H9 (cell line): ENCODE measurements around the gene TMEM44. TPM values are rescaled to one million over a fixed set of nuclear protein-coding genes. Genes with fewer than 3 reads are reported as not detected.

Experiments
- DNase-seq: peaks from one replicate; pipeline ENCODE4 v3.0.0-alpha.2; 2017
- H2AFZ ChIP-seq: one replicate; pipeline ENCODE4 v1.6.1; 2013; ENCODE audit warnings: mild to moderate bottlenecking, low read length, control low read depth, moderate library complexity
- H2AK5ac ChIP-seq: 2 replicates; pipeline ENCODE4 v1.6.1; 2013; ENCODE audit warnings: low read length, control low read depth, mixed read lengths; ENCODE audit not compliant: insufficient read length
- H2BK120ac ChIP-seq: one replicate; pipeline ENCODE4 v1.6.1; 2013; ENCODE audit warnings: low read depth, mild to moderate bottlenecking, low read length, control low read depth, inconsistent platforms; ENCODE audit not compliant: poor library complexity, severe bottlenecking
- H2BK12ac ChIP-seq: 2 replicates; pipeline ENCODE4 v1.6.1; 2013; ENCODE audit warnings: low read length, control low read depth, mixed read lengths, low read depth; ENCODE audit not compliant: insufficient read length
- H2BK15ac ChIP-seq: 2 replicates; pipeline ENCODE4 v1.6.1; 2013; ENCODE audit warnings: low read depth, low read length, control low read depth
- H2BK20ac ChIP-seq: one replicate; pipeline ENCODE4 v1.6.1; 2013; ENCODE audit warnings: low read depth, mild to moderate bottlenecking, low read length, control low read depth, inconsistent platforms; ENCODE audit not compliant: poor library complexity, severe bottlenecking
- H2BK5ac ChIP-seq: 2 replicates; pipeline ENCODE4 v1.6.1; 2013; ENCODE audit warnings: low read length, control low read depth, mixed read lengths; ENCODE audit not compliant: insufficient read length
- H3K14ac ChIP-seq: 2 replicates; pipeline ENCODE4 v1.6.1; 2013; ENCODE audit warnings: low read length, control low read depth; ENCODE audit not compliant: insufficient read depth
- H3K18ac ChIP-seq: 2 replicates; pipeline ENCODE4 v1.6.1; 2013; ENCODE audit warnings: low read depth, mild to moderate bottlenecking, mixed read lengths, low read length, control low read depth; ENCODE audit not compliant: insufficient read length
- H3K23ac ChIP-seq: 2 replicates; pipeline ENCODE4 v1.6.1; 2013; ENCODE audit warnings: low read length, control low read depth, mixed read lengths, low read depth; ENCODE audit not compliant: insufficient read length
- H3K23me2 ChIP-seq: 2 replicates; pipeline ENCODE4 v1.6.1; 2013; ENCODE audit warnings: low read depth, mild to moderate bottlenecking, mixed read lengths, low read length, control low read depth; ENCODE audit not compliant: insufficient read length, poor library complexity, severe bottlenecking
- H3K27ac ChIP-seq: 2 replicates; pipeline ENCODE4 v1.5.1; 2013; ENCODE audit warnings: low read length, control low read depth, mixed read lengths, low read depth; ENCODE audit not compliant: insufficient read length
- H3K27me3 ChIP-seq: 2 replicates; pipeline ENCODE4 v1.6.1; 2013; ENCODE audit warnings: low read length, control low read depth, inconsistent platforms; ENCODE audit not compliant: insufficient read depth
- H3K4ac ChIP-seq: 2 replicates; pipeline ENCODE4 v1.6.1; 2013; ENCODE audit warnings: low read depth, mild to moderate bottlenecking, control low read depth, inconsistent platforms, low read length, moderate library complexity
- H3K4me1 ChIP-seq: 2 replicates; pipeline ENCODE4 v1.6.1; 2013; ENCODE audit warnings: low read length, control low read depth, inconsistent platforms; ENCODE audit not compliant: insufficient read depth
- H3K4me2 ChIP-seq: 2 replicates; pipeline ENCODE4 v1.6.1; 2013; ENCODE audit warnings: low read length, control low read depth, mixed read lengths; ENCODE audit not compliant: insufficient read length, insufficient read depth
- H3K56ac ChIP-seq: 2 replicates; pipeline ENCODE4 v1.6.1; 2013; ENCODE audit warnings: low read depth, mild to moderate bottlenecking, mixed read lengths, low read length, control low read depth; ENCODE audit not compliant: insufficient read length
- H3K79me1 ChIP-seq: 2 replicates; pipeline ENCODE4 v1.6.1; 2013; ENCODE audit warnings: low read depth, mild to moderate bottlenecking, moderate library complexity, low read length, control low read depth, inconsistent platforms; ENCODE audit not compliant: insufficient read depth, poor library complexity, severe bottlenecking
- H3K79me2 ChIP-seq: 2 replicates; pipeline ENCODE4 v1.6.1; 2013; ENCODE audit warnings: low read length, control low read depth, inconsistent platforms; ENCODE audit not compliant: insufficient read depth
- H3K9ac ChIP-seq: 2 replicates; pipeline ENCODE4 v1.6.1; 2013; ENCODE audit warnings: low read length, control low read depth, mixed read lengths; ENCODE audit not compliant: insufficient read length; ENCODE audit errors: extremely low read depth
- H3K9me3 ChIP-seq: one replicate; pipeline ENCODE4 v1.6.1; 2013; ENCODE audit warnings: low read depth, low read length, inconsistent platforms; ENCODE audit not compliant: control insufficient read depth
- H3T11ph ChIP-seq: one replicate; pipeline ENCODE4 v1.6.1; 2013; ENCODE audit warnings: mild to moderate bottlenecking, low read length, control low read depth, inconsistent platforms
- H4K20me1 ChIP-seq: one replicate; pipeline ENCODE4 v1.6.1; 2013; ENCODE audit not compliant: control insufficient read depth, insufficient read length, insufficient read depth
- H4K5ac ChIP-seq: 2 replicates; pipeline ENCODE4 v1.6.1; 2013; ENCODE audit warnings: low read depth, mild to moderate bottlenecking, mixed read lengths, low read length, control low read depth; ENCODE audit not compliant: insufficient read length
- H4K8ac ChIP-seq: replicated peaks from 2 replicates; pipeline ENCODE4 v1.6.1; 2013; ENCODE audit warnings: low read length, control low read depth, mixed read lengths, low read depth; ENCODE audit not compliant: insufficient read length
- H4K91ac ChIP-seq: 2 replicates; pipeline ENCODE4 v1.6.1; 2013; ENCODE audit warnings: low read depth, mild to moderate bottlenecking, moderate library complexity, mixed read lengths, low read length, control low read depth; ENCODE audit not compliant: insufficient read length
- H3K27ac Mint-ChIP-seq, 3 experiments: 2 replicates in 2 of 3; 3 replicates in 1 of 3; pipeline ENCODE4 v1.8.0; 2020 to 2021; ENCODE audit warnings: mixed read lengths in 3 of 3, mild to moderate bottlenecking in 1 of 3, moderate library complexity in 1 of 3
- H3K27me3 Mint-ChIP-seq: 2 replicates; pipeline ENCODE4 v1.8.0; 2021; ENCODE audit warnings: low read depth, mild to moderate bottlenecking, moderate library complexity, mixed read lengths
- H3K36me3 Mint-ChIP-seq, 3 experiments: 2 replicates in 2 of 3; 3 replicates in 1 of 3; pipeline ENCODE4 v1.8.0; 2020 to 2021; ENCODE audit warnings: low read depth in 3 of 3, mixed read lengths in 3 of 3; ENCODE audit not compliant: insufficient read depth in 1 of 3
- H3K4me1 Mint-ChIP-seq, 2 experiments: 2 replicates each; pipeline ENCODE4 v1.8.0; 2020; ENCODE audit warnings: mixed read lengths in 2 of 2
- H3K4me3 Mint-ChIP-seq, 2 experiments: 2 replicates in 1 of 2; 3 replicates in 1 of 2; pipeline ENCODE4 v1.8.0; 2020 to 2021; ENCODE audit warnings: mild to moderate bottlenecking in 2 of 2, mixed read lengths in 2 of 2, moderate library complexity in 1 of 2
- H3K9me3 Mint-ChIP-seq, 2 experiments: 2 replicates in 1 of 2; 3 replicates in 1 of 2; pipeline ENCODE4 v1.8.0; 2020; ENCODE audit warnings: mild to moderate bottlenecking in 2 of 2, mixed read lengths in 2 of 2, moderate library complexity in 1 of 2
- CTCF ChIP-seq: fragments of 200-600 bp; sonication (generic); conservative IDR thresholded peaks from 3 replicates; pipeline ENCODE4 v1.8.0; 2021; ENCODE audit warnings: antibody characterized with exemption, mild to moderate bottlenecking
- WGBS: extraction: QIAGEN DNeasy Blood & Tissue Kit; methylation state at CpG from one replicate; pipeline ENCODE4 v1.1.7; 2013; ENCODE audit warnings: missing lambda C conversion rate, low lambda C conversion rate, mixed read lengths; ENCODE audit not compliant: insufficient read length; ENCODE audit errors: extremely low coverage; 5-methylcytosine and 5-hydroxymethylcytosine counted together
- total RNA-seq: library from RNA; stranded (reverse); gene quantifications from 2 replicates; pipeline ENCODE4 v1.2.1, GENCODE V29; 2021

TMEM44 gene
- total RNA-seq, 1 experiment from 2014 or later: 19.8 TPM

- H3K9me3 ChIP-seq: no peaks in the 10 kb centered on the region
- H2BK12ac ChIP-seq: no peak overlapping the region
- H3K27ac ChIP-seq: no peak overlapping the region
- peaks cover 40% of the 10 kb centered on the region for H3K27me3 Mint-ChIP-seq
- no peak overlapping the region for H2AK5ac ChIP-seq
- no peak overlapping the region for H4K5ac ChIP-seq
- H2BK120ac ChIP-seq: no peak overlapping the region
- no peak overlapping the region for H3K18ac ChIP-seq
- H2BK5ac ChIP-seq: no peak overlapping the region
- H2BK15ac ChIP-seq: no peak overlapping the region
- H3K27ac Mint-ChIP-seq: no peak overlapping the region
- H3K4me3 Mint-ChIP-seq: no peak overlapping the region
- peaks cover 4% of the 10 kb centered on the region for H3K79me1 ChIP-seq
- peaks cover 9 to 10% of the 10 kb centered on the region in 2 experiments for H3K4me1 Mint-ChIP-seq
- H4K20me1 ChIP-seq: no peaks in the 10 kb centered on the region
- H4K8ac ChIP-seq: no peak overlapping the region
- H3K79me2 ChIP-seq: peaks cover 12% of the 10 kb centered on the region; the same call in 1 of the 2 replicates
- no peak overlapping the region for H2AFZ ChIP-seq
- H3K23ac ChIP-seq: no peak overlapping the region
- peaks cover 3 to 11% (median 10%) of the 10 kb centered on the region in 3 experiments; a peak in 6 of 7 replicates for H3K36me3 Mint-ChIP-seq
- no CpG with 5 or more reads among the region's 3 CpGs for WGBS
- no peak overlapping the region for H3T11ph ChIP-seq
- no peak overlapping the region for H3K4me2 ChIP-seq
- DNase-seq: no peak
- peaks cover 7% of the 10 kb centered on the region for H3K23me2 ChIP-seq
- no peak for TF ChIP-seq CTCF
- no peak overlapping the region for H3K4ac ChIP-seq
- H3K14ac ChIP-seq: no peak overlapping the region
- H3K27me3 ChIP-seq: no peaks in the 10 kb centered on the region
- no peak overlapping the region for H4K91ac ChIP-seq
- H2BK20ac ChIP-seq: no peak overlapping the region
- no peaks in the 10 kb centered on the region for H3K9me3 Mint-ChIP-seq
- no peak overlapping the region for H3K56ac ChIP-seq
- H3K4me1 ChIP-seq: 0 out of 2 replicates have a peak, but pooled peaks cover 2% of the 10 kb centered on the region
- no peak overlapping the region for H3K9ac ChIP-seq
Measured at GRCh38 chr3:194673761-194674160, 40.5 kb upstream of the TMEM44 start.
